GM23248 (cell line): ENCODE data around the gene EBP.

Source experiments
- EZH2 ChIP-seq: fragments of 200-600 bp; sonication (generic); IDR thresholded peaks from 2 replicates; pipeline ENCODE4 v1.6.1; 2018; ENCODE audit warnings: antibody characterized with exemption, mild to moderate bottlenecking; ENCODE audit not compliant: insufficient read depth, poor library complexity, severe bottlenecking
- EZH2phosphoT487 ChIP-seq: fragments of 200-600 bp; sonication (generic); IDR thresholded peaks from 2 replicates; pipeline ENCODE4 v1.6.1; 2018; ENCODE audit warnings: antibody characterized with exemption, moderate library complexity, mild to moderate bottlenecking, low read depth; ENCODE audit not compliant: insufficient read depth

DNA sequence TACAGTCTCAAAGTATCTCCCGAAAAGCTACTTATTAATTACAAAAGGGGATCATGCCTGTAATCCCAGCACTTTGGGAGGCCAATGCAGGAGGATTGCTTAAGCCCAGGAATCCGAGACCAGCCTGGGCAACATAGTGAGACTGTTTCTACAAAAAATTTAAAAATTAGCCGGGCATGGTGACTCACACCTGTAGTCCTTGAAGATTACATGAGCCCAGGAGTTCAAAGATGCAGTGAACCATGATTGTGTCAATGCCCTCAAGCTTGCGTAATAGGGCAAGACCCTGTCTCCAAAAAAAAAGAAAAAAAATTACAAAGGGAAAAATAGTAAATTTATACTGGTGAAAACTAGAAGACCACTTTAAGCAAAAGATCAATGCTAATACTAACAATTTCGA lies 16.1 kb upstream of the EBP start:
- TF ChIP-seq EZH2phosphoT487 (no peak), EZH2 (no peak)
